ENCODE data around the gene CTLA4.
"Not testable (repeated sequence)": the region's sequence is repeated elsewhere in the genome, so short reads cannot be mapped to it uniquely, and the experiment has no call there.

The CTLA4 gene

GRCh38 chr2:203857656-203858055, 9.9 kb upstream of the CTLA4 start:
- DNase-seq (ENCODE audit: low read depth): no peak

- no peak for DNase-seq (ENCODE audit: low read depth)
These were observed 9.4 kb upstream of the CTLA4 start for GRCh38 chr2:203858176-203858575.

GRCh38 chr2:203859030-203859789, 8.4 kb upstream of the CTLA4 start:
- DNase-seq (ENCODE audit: low read depth): no peak

- DNase-seq (ENCODE audit: low read depth): no peak
These were observed 6.4 kb upstream of the CTLA4 start for GRCh38 chr2:203861197-203861596.

GRCh38 chr2:203861607-203862006, 6.0 kb upstream of the CTLA4 start:
- DNase-seq (ENCODE audit: low read depth): no peak

- no peak for DNase-seq (ENCODE audit: low read depth)
These were observed 1.9 kb downstream of the CTLA4 start for GRCh38 chr2:203869223-203870042.

- DNase-seq (ENCODE audit: low read depth): no peak
These were observed 2.9 kb downstream of the CTLA4 start for GRCh38 chr2:203870481-203870880.

- no peak for DNase-seq (ENCODE audit: low read depth)
These were observed 3.4 kb downstream of the CTLA4 start for GRCh38 chr2:203870941-203871340.

- no peak for DNase-seq (ENCODE audit: low read depth)
These were observed 3.9 kb downstream of the CTLA4 start for GRCh38 chr2:203871371-203871983.

- DNase-seq (ENCODE audit: low read depth): no peak
These were observed 5.9 kb downstream of the CTLA4 start for GRCh38 chr2:203873461-203873860.

- no peak for DNase-seq (ENCODE audit: low read depth)
These were observed 6.5 kb downstream of the CTLA4 start for GRCh38 chr2:203873921-203874631.

GRCh38 chr2:203875471-203875870, 7.9 kb downstream of the CTLA4 start:
- DNase-seq (ENCODE audit: low read depth): no peak

- no peak for DNase-seq (ENCODE audit: low read depth)
These were observed 8.8 kb downstream of the CTLA4 start for GRCh38 chr2:203876328-203876727.

GRCh38 chr2:203878063-203878462, 10.5 kb downstream of the CTLA4 start:
- no peak for DNase-seq (ENCODE audit: low read depth)

- no peak for DNase-seq (ENCODE audit: low read depth)
These were observed 13.1 kb downstream of the CTLA4 start for GRCh38 chr2:203880557-203881125.

GRCh38 chr2:203881185-203881584, 13.6 kb downstream of the CTLA4 start:
- DNase-seq (ENCODE audit: low read depth): not testable (repeated sequence)

GRCh38 chr2:203882551-203882950, 15.0 kb downstream of the CTLA4 start:
- no peak for DNase-seq (ENCODE audit: low read depth)

GRCh38 chr2:203886661-203887151, 19.1 kb downstream of the CTLA4 start:
- no peak for DNase-seq (ENCODE audit: low read depth)

- DNase-seq (ENCODE audit: low read depth): no peak
These were observed 20.1 kb downstream of the CTLA4 start for GRCh38 chr2:203887677-203888076.

- no peak for DNase-seq (ENCODE audit: low read depth)
These were observed 22.0 kb downstream of the CTLA4 start for GRCh38 chr2:203889542-203889941.

- DNase-seq (ENCODE audit: low read depth): no peak
These were observed 22.4 kb downstream of the CTLA4 start for GRCh38 chr2:203889944-203890343.

GRCh38 chr2:203890733-203891132, 23.2 kb downstream of the CTLA4 start:
- no peak for DNase-seq (ENCODE audit: low read depth)

All from stimulated activated CD8-positive, alpha-beta memory T cell treated with anti-CD3 and anti-CD28 coated beads, Interleukin-4, amount 100 ng/mL, for 24 hours (primary cell).